ENCODE data around the gene IL3RA.

Gene IL3RA

GRCh38 chrX:1355131-1356046, 18.8 kb downstream of the IL3RA start:
- no peak for DNase-seq (ENCODE audit: low read depth)
- TF ChIP-seq, protein P1, sequence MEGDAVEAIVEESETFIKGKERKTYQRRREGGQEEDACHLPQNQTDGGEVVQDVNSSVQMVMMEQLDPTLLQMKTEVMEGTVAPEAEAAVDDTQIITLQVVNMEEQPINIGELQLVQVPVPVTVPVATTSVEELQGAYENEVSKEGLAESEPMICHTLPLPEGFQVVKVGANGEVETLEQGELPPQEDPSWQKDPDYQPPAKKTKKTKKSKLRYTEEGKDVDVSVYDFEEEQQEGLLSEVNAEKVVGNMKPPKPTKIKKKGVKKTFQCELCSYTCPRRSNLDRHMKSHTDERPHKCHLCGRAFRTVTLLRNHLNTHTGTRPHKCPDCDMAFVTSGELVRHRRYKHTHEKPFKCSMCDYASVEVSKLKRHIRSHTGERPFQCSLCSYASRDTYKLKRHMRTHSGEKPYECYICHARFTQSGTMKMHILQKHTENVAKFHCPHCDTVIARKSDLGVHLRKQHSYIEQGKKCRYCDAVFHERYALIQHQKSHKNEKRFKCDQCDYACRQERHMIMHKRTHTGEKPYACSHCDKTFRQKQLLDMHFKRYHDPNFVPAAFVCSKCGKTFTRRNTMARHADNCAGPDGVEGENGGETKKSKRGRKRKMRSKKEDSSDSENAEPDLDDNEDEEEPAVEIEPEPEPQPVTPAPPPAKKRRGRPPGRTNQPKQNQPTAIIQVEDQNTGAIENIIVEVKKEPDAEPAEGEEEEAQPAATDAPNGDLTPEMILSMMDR (conservative IDR thresholded peaks at IDR 0.05; ENCODE audit: low read depth, low read length): no peak
- H3K4me3 ChIP-seq (ENCODE audit: low read depth, low read length): no peak overlapping the region

DNA sequence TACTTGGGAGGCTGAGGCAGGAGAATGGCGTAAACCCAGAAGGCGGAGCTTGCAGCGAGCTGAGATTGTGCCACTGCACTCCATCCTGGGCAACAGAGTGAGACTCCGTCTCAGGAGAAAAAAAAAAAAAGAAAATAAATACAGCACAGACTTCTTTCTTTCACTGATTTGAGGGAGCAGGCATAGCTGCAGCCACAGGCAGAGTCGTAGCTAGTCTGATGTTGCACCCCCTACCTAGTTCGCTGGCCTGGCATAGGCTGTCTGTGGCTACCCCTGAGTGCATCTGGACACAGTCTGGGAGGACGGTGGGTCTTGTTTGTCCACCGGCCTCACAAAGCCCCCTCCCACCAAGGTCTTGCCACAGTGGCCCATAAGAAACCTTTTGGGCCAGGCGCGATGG, 21.4 kb downstream of the IL3RA start:
- H3K4me3 ChIP-seq (ENCODE audit: low read depth, low read length): no peak overlapping the region
- DNase-seq (ENCODE audit: low read depth): no peak
- TF ChIP-seq, protein P1 (conservative IDR thresholded peaks at IDR 0.05; ENCODE audit: low read depth, low read length): no peak

DNA sequence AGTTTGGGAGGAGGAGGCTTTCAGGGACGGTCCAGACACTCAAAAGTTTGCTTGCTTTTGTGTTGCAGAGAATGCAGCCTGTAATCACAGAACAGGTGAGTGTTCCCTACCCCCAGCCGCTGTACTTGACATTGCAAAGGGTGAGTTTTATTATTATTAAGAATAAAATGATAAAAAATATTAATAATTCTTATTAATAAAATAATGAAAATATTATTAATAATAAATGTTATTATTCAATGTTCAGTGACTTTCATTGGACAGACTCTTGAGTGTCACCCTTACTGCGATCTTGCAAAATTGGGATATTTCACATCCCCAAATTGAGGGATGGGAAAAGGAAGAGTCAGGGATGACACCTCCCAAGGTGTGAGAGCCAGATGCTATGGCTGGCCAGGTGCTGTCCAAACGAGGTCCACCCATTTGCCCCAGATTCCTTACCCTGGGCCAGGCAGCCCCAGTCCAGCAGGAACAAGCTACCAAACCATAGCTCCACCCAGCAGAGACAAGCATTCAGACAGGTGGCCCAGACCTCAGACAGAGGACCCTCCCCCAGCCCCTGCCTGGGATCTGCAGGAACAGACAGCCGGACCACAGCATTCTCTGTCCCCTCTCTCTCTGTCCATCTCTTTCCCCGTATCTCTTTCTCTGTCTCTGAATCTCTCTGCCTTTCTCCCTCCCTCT, 22.4 kb downstream of the IL3RA start:
- TF ChIP-seq, protein P1 (conservative IDR thresholded peaks at IDR 0.05; ENCODE audit: low read depth, low read length): no peak
- no peak overlapping the region for H3K4me3 ChIP-seq (ENCODE audit: low read depth, low read length)
- DNase-seq (ENCODE audit: low read depth): no peak

GRCh38 chrX:1359477-1359873, 22.9 kb downstream of the IL3RA start:
- TF ChIP-seq, protein P1 (conservative IDR thresholded peaks at IDR 0.05; ENCODE audit: low read depth, low read length): no peak
- DNase-seq (ENCODE audit: low read depth): no peak
- no peak overlapping the region for H3K4me3 ChIP-seq (ENCODE audit: low read depth, low read length)

DNA sequence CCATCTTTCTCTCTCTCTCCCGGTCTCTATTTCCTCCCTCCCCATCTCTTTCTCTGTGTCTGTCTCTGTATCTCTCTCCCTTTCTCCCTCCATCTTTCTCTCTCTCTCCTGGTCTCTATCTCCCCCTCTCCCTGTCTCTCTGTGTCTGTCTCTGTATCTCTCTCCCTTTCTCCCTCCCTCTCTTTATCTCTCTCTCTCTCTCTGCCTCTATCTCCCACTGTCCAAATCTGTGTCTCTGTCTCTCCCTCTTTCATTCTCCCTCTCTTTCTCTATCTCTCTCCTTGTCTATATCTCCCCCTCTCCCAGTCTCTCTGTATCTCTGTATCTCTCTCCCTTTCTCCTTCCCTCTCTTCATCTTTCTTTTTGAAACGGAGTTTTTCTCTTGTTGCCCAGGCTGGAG, 23.6 kb downstream of the IL3RA start:
- TF ChIP-seq, protein P1 (conservative IDR thresholded peaks at IDR 0.05; ENCODE audit: low read depth, low read length): no peak
- no peak overlapping the region for H3K4me3 ChIP-seq (ENCODE audit: low read depth, low read length)
- DNase-seq (ENCODE audit: low read depth): no peak

DNA sequence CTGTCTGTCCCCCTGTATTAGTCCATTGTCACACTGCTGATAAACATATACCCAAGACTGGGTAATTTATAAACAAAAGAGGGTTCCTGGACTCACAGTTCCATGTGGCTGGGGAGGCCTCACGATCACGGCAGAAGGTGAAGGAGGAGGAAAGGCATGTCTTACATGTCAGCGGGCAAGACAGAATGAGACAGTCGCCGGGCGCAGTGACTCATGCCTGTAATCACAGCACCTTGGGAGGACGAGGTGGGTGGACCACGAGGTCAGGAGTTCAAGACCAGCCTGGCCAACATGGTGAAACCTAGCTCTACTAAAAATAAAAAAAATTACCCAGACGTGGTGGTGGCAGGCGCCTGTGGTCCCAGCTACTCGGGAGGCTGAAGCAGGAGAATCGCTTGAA, 24.7 kb downstream of the IL3RA start:
- H3K4me3 ChIP-seq (ENCODE audit: low read depth, low read length): no peak overlapping the region
- TF ChIP-seq, protein P1 (conservative IDR thresholded peaks at IDR 0.05; ENCODE audit: low read depth, low read length): no peak
- DNase-seq (ENCODE audit: low read depth): no peak
